Measurements from ENCODE around the gene ALDH4A1. TPM values are rescaled to one million over a fixed set of nuclear protein-coding genes. Genes with fewer than 3 reads are reported as not detected.
"Not testable (repeated sequence)": the region's sequence is repeated elsewhere in the genome, so short reads cannot be mapped to it uniquely, and the experiment has no call there.

The ALDH4A1 gene
- total RNA-seq, 2 experiments from 2014 or later, result 4.4 to 5.8 TPM

- Mint-ChIP-seq H3K4me3 (no peak overlapping the region), H3K4me1 (no peaks in the 10 kb centered on the region), H3K36me3 (ENCODE audit: low read depth) (no peaks in the 10 kb centered on the region), H3K27me3 (peaks cover 13% of the 10 kb centered on the region), H3K27ac (no peak overlapping the region), H3K9me3 (ENCODE audit: low read depth) (peaks cover 3% of the 10 kb centered on the region)
- POLR2A ChIA-PET, result no interaction called here
- intact Hi-C loops (cut with DNase I, micrococcal nuclease), result no loop called here
- DNase-seq, result no peak
- CTCF ChIA-PET, result no interaction called here
- ATAC-seq, result no peak
Observed at GRCh38 chr1:18840145-18840544, 62.2 kb downstream of the ALDH4A1 start.

- DNase-seq, result no peak
- Mint-ChIP-seq H3K27me3 (peaks cover 11% of the 10 kb centered on the region), H3K9me3 (ENCODE audit: low read depth) (no peaks in the 10 kb centered on the region), H3K4me3 (no peak overlapping the region), H3K36me3 (ENCODE audit: low read depth) (no peaks in the 10 kb centered on the region), H3K4me1 (no peaks in the 10 kb centered on the region), H3K27ac (no peak overlapping the region)
- intact Hi-C loops (cut with DNase I, micrococcal nuclease), result no loop called here
- POLR2A ChIA-PET, result no interaction called here
- no peak for ATAC-seq
- CTCF ChIA-PET, result interaction anchor here (0.6 to 0.8 kb wide), 2 partner anchors 47 to 247 kb away, joined by 3 to 5 read pairs; no protein-coding TSS in a partner anchor
Observed at GRCh38 chr1:18836654-18837053, 65.7 kb downstream of the ALDH4A1 start.

- H3K27me3 Mint-ChIP-seq; intact Hi-C loops (cut with DNase I, micrococcal nuclease); POLR2A ChIA-PET; H3K4me1 Mint-ChIP-seq; H3K27ac Mint-ChIP-seq; H3K4me3 Mint-ChIP-seq; H3K36me3 Mint-ChIP-seq (ENCODE audit: low read depth); H3K9me3 Mint-ChIP-seq (ENCODE audit: low read depth); ATAC-seq; CTCF ChIA-PET; DNase-seq: not testable (repeated sequence)
Observed at GRCh38 chr1:18832319-18832718, 70.0 kb downstream of the ALDH4A1 start.

GRCh38 chr1:18831656-18832055, 70.7 kb downstream of the ALDH4A1 start:
- CTCF ChIA-PET, result no interaction called here
- no peak overlapping the region for H3K27ac Mint-ChIP-seq
- H3K9me3 Mint-ChIP-seq (ENCODE audit: low read depth), result no peaks in the 10 kb centered on the region
- DNase-seq (no peak), ATAC-seq (no peak)
- POLR2A ChIA-PET, result no interaction called here
- H3K4me3 Mint-ChIP-seq, result no peak overlapping the region
- H3K27me3 Mint-ChIP-seq, result peaks cover 8% of the 10 kb centered on the region
- H3K36me3 Mint-ChIP-seq (ENCODE audit: low read depth), result no peaks in the 10 kb centered on the region
- H3K4me1 Mint-ChIP-seq, result no peaks in the 10 kb centered on the region
- intact Hi-C loops (cut with DNase I, micrococcal nuclease), result no loop called here

- POLR2A ChIA-PET, result no interaction called here
- DNase-seq (no peak), ATAC-seq (no peak)
- peaks cover 11% of the 10 kb centered on the region for H3K27me3 Mint-ChIP-seq
- H3K4me3 Mint-ChIP-seq, result no peak overlapping the region
- no peaks in the 10 kb centered on the region for H3K9me3 Mint-ChIP-seq (ENCODE audit: low read depth)
- CTCF ChIA-PET, result no interaction called here
- no peaks in the 10 kb centered on the region for H3K36me3 Mint-ChIP-seq (ENCODE audit: low read depth)
- intact Hi-C loops (cut with DNase I, micrococcal nuclease), result no loop called here
- H3K27ac Mint-ChIP-seq, result no peak overlapping the region
- no peaks in the 10 kb centered on the region for H3K4me1 Mint-ChIP-seq
Observed at GRCh38 chr1:18830596-18830995, 71.8 kb downstream of the ALDH4A1 start.

GRCh38 chr1:18829671-18830070, 72.7 kb downstream of the ALDH4A1 start:
- ChIA-PET CTCF (no interaction called here), POLR2A (no interaction called here)
- ATAC-seq (no peak), DNase-seq (no peak)
- no peaks in the 10 kb centered on the region for H3K9me3 Mint-ChIP-seq (ENCODE audit: low read depth)
- intact Hi-C loops (cut with DNase I, micrococcal nuclease), result no loop called here
- no peaks in the 10 kb centered on the region for H3K36me3 Mint-ChIP-seq (ENCODE audit: low read depth)
- no peak overlapping the region for H3K27ac Mint-ChIP-seq
- no peaks in the 10 kb centered on the region for H3K4me1 Mint-ChIP-seq
- no peak overlapping the region for H3K4me3 Mint-ChIP-seq
- peaks cover 13% of the 10 kb centered on the region for H3K27me3 Mint-ChIP-seq

- Mint-ChIP-seq H3K36me3 (ENCODE audit: low read depth) (no peaks in the 10 kb centered on the region), H3K4me3 (no peak overlapping the region), H3K4me1 (no peaks in the 10 kb centered on the region), H3K27me3 (peaks cover 14% of the 10 kb centered on the region), H3K9me3 (ENCODE audit: low read depth) (no peaks in the 10 kb centered on the region), H3K27ac (no peak overlapping the region)
- ATAC-seq (no peak), DNase-seq (no peak)
- CTCF ChIA-PET, result interaction anchor here (1.1 kb wide), 1 partner anchor 9 kb away, joined by 4 read pairs; no protein-coding TSS in a partner anchor
- POLR2A ChIA-PET, result no interaction called here
- intact Hi-C loops (cut with DNase I, micrococcal nuclease), result no loop called here
Observed at GRCh38 chr1:18828224-18828623, 74.1 kb downstream of the ALDH4A1 start.

- H3K4me3 Mint-ChIP-seq, result no peak overlapping the region
Observed at GRCh38 chr1:18823438-18823837, 78.9 kb downstream of the ALDH4A1 start.

More at GRCh38 chr1:18823438-18823837, 78.9 kb downstream of the ALDH4A1 start:
- CTCF ChIA-PET, result interaction anchor here (0.5 to 3.2 kb wide), 3 partner anchors 12 to 227 kb away, joined by 3 to 30 read pairs (median 4); no protein-coding TSS in a partner anchor
- DNase-seq (no peak), ATAC-seq (no peak)
- H3K27ac Mint-ChIP-seq, result no peak overlapping the region
- H3K27me3 Mint-ChIP-seq, result peaks cover 36% of the 10 kb centered on the region
- no peaks in the 10 kb centered on the region for H3K36me3 Mint-ChIP-seq (ENCODE audit: low read depth)
- H3K9me3 Mint-ChIP-seq (ENCODE audit: low read depth), result no peaks in the 10 kb centered on the region
- no peaks in the 10 kb centered on the region for H3K4me1 Mint-ChIP-seq
- intact Hi-C loops (cut with DNase I, micrococcal nuclease), result loop anchor here in 1 of 2 experiments (5.0 kb wide), 1 partner anchor 141 kb away; no protein-coding TSS in a partner anchor
- POLR2A ChIA-PET, result no interaction called here

Small RNA genes within 50 kb of the gene (microRNA-seq; reads per million reads assigned to microRNA genes)
- gene MIR1290 (ENCODE audit: borderline replicate concordance), result not detected
- not detected for gene MIR4695 (ENCODE audit: borderline replicate concordance)

Other genes starting within 250 kb of the ALDH4A1 start
- gene TAS1R2, start 42.9 kb downstream of the ALDH4A1 start, total RNA-seq, result not detected
- 10 to 100 TPM; 48.3 to 62.7 TPM for gene IFFO2, start 54.1 kb upstream of the ALDH4A1 start, total RNA-seq